OCI-LY1 (cell line): ENCODE measurements around the gene PLA2G4B.

Source experiments
- CTCF ChIP-seq: fragments of 200-600 bp; sonication (generic), shearing (Covaris generic); IDR thresholded peaks from 2 replicates; pipeline ENCODE4 v1.5.1; 2017; ENCODE audit warnings: mild to moderate bottlenecking, antibody characterized with exemption, low read length, moderate library complexity, mixed read lengths
- EZH2 ChIP-seq: fragments of 200-600 bp; sonication (generic), shearing (Covaris generic); IDR thresholded peaks from 2 replicates; pipeline ENCODE4 v1.8.0; 2017; ENCODE audit warnings: borderline replicate concordance, mixed run types, mild to moderate bottlenecking, antibody characterized with exemption, low read length, moderate library complexity, mixed read lengths

GRCh38 chr15:41790756-41791546 is 47.7 kb upstream of the PLA2G4B start:
- TF ChIP-seq CTCF (no peak), EZH2 (no peak)
